ACC112 (cell line): ENCODE measurements around the gene CTSW.
A peak's percentile ranks its signal among the peaks of the same experiment; 100 is the strongest.

ENCODE experiments used
- H2AFZ ChIP-seq: fragments of 200-600 bp; sonication (generic); one replicate; pipeline ENCODE4 v1.6.0; 2017; ENCODE audit warnings: antibody characterized with exemption, low read length; ENCODE audit not compliant: unreplicated experiment
- H3K27ac ChIP-seq: fragments of 200-600 bp; sonication (generic); 2 replicates; pipeline ENCODE4 v1.5.1; 2014; ENCODE audit warnings: low read depth, mild to moderate bottlenecking, antibody characterized with exemption, low read length, moderate library complexity
- H3K27me3 ChIP-seq: fragments of 200-600 bp; sonication (generic); 2 replicates; pipeline ENCODE4 v1.6.1; 2014; ENCODE audit warnings: mild to moderate bottlenecking, antibody characterized with exemption, low read length, moderate library complexity, mixed read lengths; ENCODE audit not compliant: insufficient read depth
- H3K36me3 ChIP-seq: fragments of 200-600 bp; sonication (generic); 2 replicates; pipeline ENCODE4 v1.6.1; 2016; ENCODE audit warnings: mild to moderate bottlenecking, antibody characterized with exemption, low read length, moderate library complexity, mixed read lengths; ENCODE audit not compliant: insufficient read depth
- H3K4me1 ChIP-seq: fragments of 200-600 bp; sonication (generic); one replicate; pipeline ENCODE4 v1.6.1; 2016; ENCODE audit warnings: low read length, mixed read lengths; ENCODE audit not compliant: insufficient read depth, unreplicated experiment, control insufficient read depth
- H3K4me3 ChIP-seq: fragments of 200-600 bp; sonication (generic); 2 replicates; pipeline ENCODE4 v1.5.1; 2014; ENCODE audit warnings: mild to moderate bottlenecking, low read depth, low read length
- H3K79me2 ChIP-seq: fragments of 200-600 bp; sonication (generic); one replicate; pipeline ENCODE4 v1.6.0; 2016; ENCODE audit warnings: low read length; ENCODE audit not compliant: control insufficient read depth, unreplicated experiment, insufficient read depth

The CTSW gene

GRCh38 chr11:65882120-65883057 is 2.8 kb downstream of the CTSW start:
- Histone ChIP-seq H3K4me1 (peaks cover 26% of the 10 kb centered on the region), H3K36me3 (peaks cover 12% of the 10 kb centered on the region; the same call in 1 of the 2 replicates), H3K27ac (no peak overlapping the region), H3K4me3 (no peak overlapping the region), H3K79me2 (peaks cover 15% of the 10 kb centered on the region), H2AFZ (no peak overlapping the region), H3K27me3 (no peaks in the 10 kb centered on the region)

GRCh38 chr11:65883058-65883761 is 3.6 kb downstream of the CTSW start:
- Histone ChIP-seq H3K4me1 (peaks cover 26% of the 10 kb centered on the region), H3K79me2 (peaks cover 18% of the 10 kb centered on the region)

DNA sequence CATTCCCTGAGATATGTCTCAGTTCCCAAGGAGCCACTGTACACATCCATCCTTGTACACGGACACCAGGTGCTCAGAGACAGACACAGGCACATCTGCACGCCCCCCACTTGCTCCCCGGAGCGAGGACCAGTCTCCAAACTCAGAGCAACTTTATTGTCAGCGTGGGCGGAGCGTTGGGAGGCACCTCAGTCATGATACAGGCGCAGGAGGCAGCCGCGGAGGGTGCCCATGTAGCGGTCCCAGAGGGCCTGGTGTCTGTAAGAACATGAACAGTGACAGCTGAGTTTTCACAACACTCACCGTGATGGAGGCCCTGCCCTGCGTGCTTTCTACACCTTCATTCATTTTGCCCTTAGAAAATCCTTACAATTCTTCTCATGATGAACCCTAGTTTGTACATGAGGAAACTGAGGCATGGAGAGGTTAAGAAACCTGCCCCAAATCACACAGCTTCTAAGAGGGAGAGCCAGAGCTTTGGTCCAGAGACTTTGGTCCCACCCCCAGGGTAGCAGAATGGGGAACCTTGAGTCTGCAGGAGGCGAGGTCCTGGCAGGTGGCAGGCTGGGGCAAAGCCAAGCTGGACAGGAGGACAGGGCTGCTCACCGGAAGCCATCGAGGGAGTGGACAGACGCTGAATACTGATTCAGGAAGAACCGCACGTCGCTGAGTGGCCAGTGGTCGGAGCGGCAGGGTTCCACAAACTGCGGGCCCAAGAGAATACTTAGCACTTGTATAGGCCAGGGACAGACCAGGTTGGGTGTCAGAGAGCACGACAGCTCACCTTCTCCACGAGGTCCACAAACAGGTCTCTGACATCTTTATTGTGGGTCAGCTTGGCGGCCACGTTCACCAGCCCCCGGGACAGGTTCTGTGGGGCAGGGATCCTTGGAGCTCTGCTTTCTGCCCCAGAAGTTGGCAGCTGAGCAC is 4.4 kb downstream of the CTSW start:
- Histone ChIP-seq H2AFZ (no peak overlapping the region), H3K79me2 (peaks cover 18% of the 10 kb centered on the region), H3K27me3 (no peaks in the 10 kb centered on the region), H3K4me1 (peaks cover 26% of the 10 kb centered on the region), H3K27ac (no peak overlapping the region), H3K4me3 (no peak overlapping the region), H3K36me3 (peaks cover 12% of the 10 kb centered on the region; the same call in 1 of the 2 replicates)

More at GRCh38 chr11:65883058-65883761, 3.6 kb downstream of the CTSW start:
- Histone ChIP-seq H3K36me3 (peaks cover 12% of the 10 kb centered on the region; the same call in 1 of the 2 replicates), H2AFZ (no peak overlapping the region), H3K27ac (no peak overlapping the region), H3K4me3 (no peak overlapping the region), H3K27me3 (no peaks in the 10 kb centered on the region)

DNA sequence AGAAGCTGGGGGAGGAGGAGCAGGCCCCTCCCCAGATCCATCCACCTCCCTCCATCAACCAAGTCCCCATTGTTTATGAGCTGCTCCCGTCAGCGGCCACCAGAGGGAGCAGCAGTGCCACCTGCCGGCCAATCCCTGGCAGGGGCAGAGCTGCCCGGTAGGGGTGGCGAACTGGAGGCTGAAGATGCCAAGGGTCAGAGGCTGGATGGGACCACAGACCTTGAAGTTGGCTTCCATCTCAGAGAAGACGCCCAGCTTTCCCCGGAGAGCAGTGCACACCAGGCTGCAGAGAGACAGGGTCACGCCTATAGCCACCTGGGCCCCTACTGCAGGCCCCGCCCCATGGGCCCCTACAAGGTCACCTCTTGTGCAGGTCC is 5.1 kb downstream of the CTSW start:
- Histone ChIP-seq H3K36me3 (peaks cover 12% of the 10 kb centered on the region; the same call in 1 of the 2 replicates), H2AFZ (no peak overlapping the region), H3K4me1 (peaks cover 27% of the 10 kb centered on the region), H3K27me3 (no peaks in the 10 kb centered on the region), H3K79me2 (peaks cover 18% of the 10 kb centered on the region), H3K4me3 (no peak overlapping the region), H3K27ac (no peak overlapping the region)

- no peak overlapping the region for H2AFZ ChIP-seq
- H3K79me2 ChIP-seq = peaks cover 18% of the 10 kb centered on the region
- H3K4me3 ChIP-seq = no peak overlapping the region
- no peaks in the 10 kb centered on the region for H3K27me3 ChIP-seq
- no peak overlapping the region for H3K27ac ChIP-seq
- H3K4me1 ChIP-seq = peaks cover 32% of the 10 kb centered on the region
- peaks cover 12% of the 10 kb centered on the region; the same call in 1 of the 2 replicates for H3K36me3 ChIP-seq
These were observed 5.6 kb downstream of the CTSW start for GRCh38 chr11:65885231-65885630.

- Histone ChIP-seq H3K36me3 (peaks cover 12% of the 10 kb centered on the region; the same call in 1 of the 2 replicates), H3K4me1 (peaks cover 30% of the 10 kb centered on the region), H2AFZ (no peak overlapping the region)
These were observed 6.3 kb downstream of the CTSW start for GRCh38 chr11:65885808-65886536.

GRCh38 chr11:65886826-65887722 is 7.4 kb downstream of the CTSW start:
- H2AFZ ChIP-seq = no peak overlapping the region
- no peaks in the 10 kb centered on the region for H3K27me3 ChIP-seq
- peak overlapping the region; percentile 72 for H3K27ac ChIP-seq
- peaks cover 18% of the 10 kb centered on the region for H3K79me2 ChIP-seq
- H3K4me3 ChIP-seq = peak overlapping the region; percentile 86
- H3K36me3 ChIP-seq = peaks cover 12% of the 10 kb centered on the region; the same call in 1 of the 2 replicates
- H3K4me1 ChIP-seq = peaks cover 26% of the 10 kb centered on the region

More at GRCh38 chr11:65885808-65886536, 6.3 kb downstream of the CTSW start:
- peak overlapping the region; percentile 37; the same call in 1 of the 2 replicates for H3K4me3 ChIP-seq
- H3K79me2 ChIP-seq = peaks cover 18% of the 10 kb centered on the region
- no peaks in the 10 kb centered on the region for H3K27me3 ChIP-seq
- H3K27ac ChIP-seq = no peak overlapping the region

GRCh38 chr11:65887723-65888162 is 8.1 kb downstream of the CTSW start:
- Histone ChIP-seq H3K27me3 (no peaks in the 10 kb centered on the region), H3K36me3 (peaks cover 12% of the 10 kb centered on the region; the same call in 1 of the 2 replicates), H3K79me2 (peaks cover 18% of the 10 kb centered on the region), H3K4me3 (peak overlapping the region; percentile 86), H3K27ac (peak overlapping the region; percentile 72), H2AFZ (no peak overlapping the region), H3K4me1 (peaks cover 32% of the 10 kb centered on the region)
